GM18499 (cell line): Measurements from ENCODE around the gene POLQ.
"Not testable (repeated sequence)": the region's sequence is repeated elsewhere in the genome, so short reads cannot be mapped to it uniquely, and the experiment has no call there.

ENCODE experiments used
- ATAC-seq: cut with Tn5 transposase; IDR thresholded peaks from one replicate; pipeline ENCODE4 v1.9.1; 2021; ENCODE audit warnings: moderate number of reproducible peaks; ENCODE audit not compliant: insufficient read depth, unreplicated experiment

POLQ gene

DNA sequence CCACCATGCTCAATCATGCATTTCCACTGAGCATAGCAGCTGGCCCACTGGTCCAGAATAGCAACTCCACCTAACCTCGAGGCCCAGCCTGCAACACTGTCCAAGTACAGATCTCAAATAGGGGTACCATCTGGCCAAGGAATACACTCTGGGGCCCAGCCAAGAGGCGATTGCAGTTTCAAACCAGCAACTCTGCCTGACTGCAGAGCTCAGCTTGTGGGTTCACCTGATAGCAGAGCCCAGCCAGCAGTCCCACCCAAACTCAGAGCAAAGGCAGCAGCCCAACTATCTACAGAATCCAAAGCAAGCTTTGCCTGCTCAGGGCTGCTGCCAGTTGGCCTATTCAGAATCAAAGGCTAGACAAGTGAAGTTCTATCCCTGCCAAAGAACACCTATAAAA, 30.5 kb downstream of the POLQ start:
- no peak for ATAC-seq

DNA sequence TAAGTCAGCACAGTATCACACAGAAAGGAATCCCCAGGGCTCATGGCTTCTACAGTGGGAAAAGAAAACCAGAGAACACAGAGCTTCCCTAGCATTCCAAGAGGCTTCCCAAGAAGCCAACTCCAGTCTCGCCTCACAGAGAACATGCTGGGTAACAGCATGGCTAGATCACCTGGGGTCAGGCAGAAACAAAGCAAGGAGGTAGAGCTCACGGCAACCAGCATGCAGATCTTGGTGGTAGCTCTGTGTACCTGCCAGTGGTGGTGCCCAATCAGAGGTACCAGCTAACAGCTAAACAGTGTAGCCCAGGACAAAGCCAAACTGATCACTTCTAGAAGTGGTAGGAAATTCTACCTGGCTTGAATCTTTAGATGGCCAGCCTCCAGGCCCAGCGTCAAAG, 31.3 kb downstream of the POLQ start:
- no peak for ATAC-seq

DNA sequence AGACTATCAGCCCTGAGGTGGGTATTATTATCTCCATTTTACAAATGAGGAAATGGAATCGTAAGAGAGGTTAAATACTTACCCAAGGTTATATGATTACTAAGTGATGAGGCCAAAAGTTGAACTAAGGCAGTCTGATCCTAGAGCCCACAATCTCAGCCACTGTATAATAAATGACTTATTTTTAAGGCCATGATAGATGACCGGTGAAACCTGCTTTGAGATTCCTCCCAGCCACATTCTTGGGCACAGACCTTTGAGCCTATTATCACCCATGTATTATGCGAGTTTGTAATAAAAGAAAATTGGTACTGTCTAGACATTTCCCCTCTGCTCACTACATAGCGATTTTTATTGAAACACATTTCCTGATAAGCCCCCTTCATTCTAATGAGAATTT, 37.4 kb downstream of the POLQ start:
- ATAC-seq, result no peak

DNA sequence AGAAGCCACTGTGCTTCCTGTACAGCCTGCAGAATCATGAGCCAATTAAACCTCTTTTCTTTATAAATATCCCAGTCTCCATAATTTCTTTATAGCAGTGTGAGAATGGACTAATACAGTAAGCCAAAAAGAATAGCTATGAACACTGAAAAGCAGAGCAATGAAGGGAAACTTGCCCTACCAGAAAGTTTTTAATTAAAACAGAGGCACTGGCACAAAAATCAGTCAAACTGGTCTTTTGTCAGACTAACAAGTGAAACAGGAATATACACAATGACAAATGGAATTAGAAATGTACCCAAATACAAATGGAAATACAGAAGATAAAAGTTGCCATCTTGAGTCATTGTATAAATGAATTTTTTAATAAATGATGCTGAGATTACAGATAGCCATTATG, 40.5 kb downstream of the POLQ start:
- ATAC-seq, result no peak

DNA sequence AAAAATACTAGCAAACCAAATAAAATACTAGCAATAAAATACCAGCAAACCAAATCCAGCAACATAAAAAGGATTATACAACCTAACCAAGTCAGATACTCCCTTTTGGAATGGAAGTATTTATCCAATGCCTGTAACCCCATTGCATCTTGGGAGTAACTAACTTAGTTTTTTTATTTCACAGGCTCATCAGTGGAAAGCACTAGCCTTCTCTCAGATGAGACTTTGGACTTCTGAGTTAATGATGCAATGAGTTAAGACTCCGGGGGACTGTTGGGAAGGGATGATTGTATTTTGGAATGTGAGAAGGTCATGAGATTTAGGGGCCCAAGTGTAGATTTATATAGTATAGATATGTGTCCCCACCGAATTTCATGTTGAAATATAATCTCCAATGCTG, 41.2 kb downstream of the POLQ start:
- ATAC-seq, result no peak

DNA sequence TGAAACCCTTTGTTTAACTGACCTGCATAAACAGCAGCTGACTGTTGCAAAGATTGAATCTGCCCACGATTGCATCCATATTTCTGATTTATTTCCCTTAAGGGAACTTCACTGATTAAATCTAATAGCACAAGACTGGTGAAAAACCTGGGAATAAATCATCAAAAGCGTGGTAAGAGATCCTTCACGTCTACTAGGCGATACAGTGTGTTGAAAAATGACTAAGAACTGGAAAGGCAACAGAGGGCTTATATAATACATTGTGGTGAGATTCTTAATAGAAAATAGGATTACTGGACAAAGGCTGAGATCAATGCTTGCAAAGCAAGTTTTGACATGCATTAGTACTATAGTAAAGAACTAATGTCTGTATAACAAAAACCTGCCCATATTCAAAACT, 49.0 kb downstream of the POLQ start:
- ATAC-seq, result no peak

DNA sequence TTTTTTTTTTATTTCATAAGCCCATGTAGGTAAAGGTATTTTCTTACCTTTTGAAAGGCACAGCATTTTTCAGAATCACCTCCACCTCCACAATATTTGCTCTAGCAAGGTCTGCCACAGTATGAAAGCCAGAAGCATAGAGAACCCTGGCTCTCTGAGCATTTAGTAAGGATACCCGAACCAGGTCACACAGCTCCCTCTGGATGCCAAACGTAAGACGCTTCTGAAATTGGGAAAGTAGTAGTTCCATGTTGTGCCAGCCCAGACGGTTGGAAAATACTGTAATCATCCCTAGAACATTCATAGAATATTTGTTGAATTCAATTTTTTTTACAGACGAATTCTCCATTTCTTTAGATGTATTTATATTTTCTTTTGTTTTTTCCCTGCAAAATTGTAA, 52.4 kb downstream of the POLQ start:
- ATAC-seq, result no peak

DNA sequence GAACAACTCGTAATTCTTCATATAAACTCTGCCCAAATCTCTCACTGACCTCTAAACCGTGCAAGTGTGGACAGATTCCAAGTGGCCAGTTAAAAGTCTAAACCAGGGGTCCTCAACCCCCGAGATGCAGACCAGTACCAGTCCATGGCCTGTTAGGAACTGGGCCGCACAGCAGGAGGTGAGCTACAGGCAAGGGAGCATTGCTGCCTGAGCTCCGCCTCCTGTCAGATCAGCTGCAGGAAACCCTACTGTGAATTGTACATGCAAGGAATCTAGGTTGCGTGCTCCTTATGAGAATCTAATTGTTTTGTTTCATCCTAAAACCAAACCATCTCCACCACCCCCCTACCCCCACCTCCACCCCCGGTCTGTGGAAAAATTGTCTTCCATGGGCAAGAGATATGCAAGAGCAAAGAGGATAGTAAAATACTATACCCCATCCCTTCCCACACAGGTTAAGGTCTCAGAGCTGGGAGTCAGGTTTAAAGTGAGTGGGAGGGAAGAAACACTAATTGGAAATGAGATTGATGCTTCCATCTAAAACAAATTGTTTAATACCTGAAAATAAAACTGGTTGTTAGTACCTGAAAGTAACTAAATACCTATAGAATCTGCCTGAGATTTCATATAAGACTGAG, 54.0 kb downstream of the POLQ start:
- ATAC-seq, result no peak

DNA sequence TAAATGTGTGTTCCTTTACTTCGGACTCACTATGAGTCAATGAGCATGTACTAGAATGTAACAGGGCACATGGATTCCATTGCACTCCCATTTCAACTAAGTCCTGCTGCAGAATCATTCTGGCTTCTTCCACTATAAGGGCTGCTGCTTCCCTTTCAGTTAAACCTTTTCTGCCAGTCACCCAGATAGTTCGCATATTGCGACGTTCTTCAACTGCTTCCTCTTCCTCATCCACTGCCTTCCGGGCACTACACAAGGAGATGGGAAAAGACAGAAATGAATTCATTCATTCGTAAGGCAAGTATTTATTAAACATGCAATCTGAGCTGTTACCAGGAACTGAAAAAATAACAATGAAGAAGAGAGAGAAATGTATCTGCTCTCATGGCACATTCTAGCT, 55.6 kb downstream of the POLQ start:
- no peak for ATAC-seq

DNA sequence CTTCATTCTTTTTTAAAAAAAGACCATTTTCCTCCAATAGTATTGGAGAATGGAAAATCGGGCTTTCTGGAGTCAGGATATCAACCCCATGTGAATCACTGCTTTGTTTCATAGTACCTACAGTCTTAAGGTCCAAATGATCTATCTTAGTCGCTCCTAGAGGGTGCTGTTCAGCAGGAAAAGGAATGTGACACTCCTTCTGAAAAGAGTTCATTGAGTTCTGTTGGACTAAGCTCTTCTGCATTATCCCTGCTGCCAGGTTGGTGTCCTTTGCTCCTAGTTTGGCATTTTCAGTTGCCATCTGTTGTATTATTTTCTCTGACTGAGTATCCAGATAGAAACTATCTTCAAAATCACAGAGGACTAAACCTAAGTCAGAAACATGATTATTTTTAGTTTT, 57.2 kb downstream of the POLQ start:
- no peak for ATAC-seq

DNA sequence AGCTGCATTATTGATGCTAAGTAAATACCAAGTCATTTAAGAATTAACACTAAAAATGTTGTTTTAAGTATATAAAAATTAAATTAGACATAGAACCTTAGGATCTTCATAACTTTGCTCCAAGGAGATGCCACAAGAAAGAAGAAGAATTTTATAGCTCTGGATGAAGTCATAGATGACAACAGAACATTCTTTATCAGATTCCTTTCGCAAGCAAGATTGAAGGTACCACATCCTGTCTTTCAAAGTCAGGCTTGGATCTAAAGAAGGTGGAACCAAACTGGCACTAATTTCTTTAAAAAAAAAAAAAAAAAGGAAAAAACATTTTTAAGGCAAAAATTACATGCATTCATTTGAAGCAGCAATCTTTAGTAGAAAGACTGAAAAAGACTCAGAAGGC, 62.5 kb downstream of the POLQ start:
- no peak for ATAC-seq

DNA sequence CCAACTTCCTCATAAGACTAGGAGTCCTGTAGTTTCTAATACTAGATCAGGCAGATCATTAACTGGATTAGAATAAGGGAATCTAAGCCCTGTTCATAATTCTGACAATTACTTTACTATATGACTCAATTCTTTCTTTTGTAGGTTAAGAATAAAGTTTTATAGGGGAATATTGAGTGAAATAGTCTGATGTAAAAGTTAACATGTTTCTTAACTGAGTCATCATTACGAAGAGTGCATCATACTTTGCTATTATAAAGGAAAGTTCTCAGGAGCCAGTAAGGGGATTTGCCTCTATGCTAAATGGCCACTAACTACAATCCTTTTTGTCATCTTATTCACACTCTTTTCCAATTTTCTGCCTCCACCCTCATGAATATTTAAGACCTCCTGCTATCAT, 63.1 kb downstream of the POLQ start:
- no peak for ATAC-seq

DNA sequence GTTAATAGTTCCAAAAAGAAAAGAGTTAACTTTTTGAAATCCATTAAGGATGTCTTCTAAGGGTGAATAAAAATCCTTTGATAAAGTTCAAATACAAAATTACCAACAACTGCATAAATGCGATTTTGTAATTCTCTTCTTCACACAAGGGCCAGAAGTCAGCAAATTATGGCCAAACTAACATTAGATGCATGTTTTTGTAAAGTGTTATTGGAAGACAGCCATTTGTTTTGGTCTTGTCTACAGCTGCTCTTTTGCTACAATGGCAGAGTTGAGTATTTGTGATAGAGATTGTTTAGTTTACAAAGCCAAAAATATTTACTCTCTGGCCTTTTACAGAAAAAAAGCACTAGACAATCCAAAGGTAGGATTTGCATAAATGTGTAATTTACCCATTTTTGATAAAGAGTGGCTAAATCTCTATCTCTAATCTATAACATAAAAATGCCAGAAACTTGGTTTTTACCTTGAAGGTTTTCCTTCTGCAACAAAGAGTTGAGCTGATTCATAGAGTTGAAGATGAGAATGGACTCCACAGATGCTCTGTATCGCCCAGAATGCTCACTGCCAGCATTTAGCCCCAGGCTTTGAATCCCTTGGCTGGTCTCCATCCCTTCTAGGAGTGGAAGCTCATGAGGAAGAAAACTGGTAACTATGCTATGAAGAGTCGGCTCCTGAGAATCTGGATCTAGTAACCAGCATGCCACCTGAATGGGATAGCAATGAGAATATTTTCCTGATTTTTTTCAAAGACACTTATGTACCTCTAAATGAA, 64.5 kb downstream of the POLQ start:
- ATAC-seq, result no peak

DNA sequence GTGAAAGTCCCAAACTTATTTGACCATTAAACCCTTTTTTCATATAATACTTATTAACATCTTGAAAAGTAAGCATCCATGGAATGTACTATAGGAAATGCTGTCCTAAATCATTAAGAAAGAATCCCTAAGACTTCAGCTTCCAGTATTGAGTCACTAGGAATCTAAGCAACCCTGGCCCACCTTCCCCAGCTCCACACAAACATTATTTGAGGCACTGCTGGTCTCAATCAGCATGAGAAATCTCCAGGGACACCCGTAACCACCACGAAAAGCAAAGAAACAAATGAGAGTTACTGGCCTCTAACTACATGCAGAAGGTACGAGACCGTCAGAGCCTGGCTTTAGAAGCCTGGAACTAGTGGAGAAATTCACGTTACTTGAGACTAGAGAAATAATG, 68.2 kb downstream of the POLQ start:
- ATAC-seq, result no peak

DNA sequence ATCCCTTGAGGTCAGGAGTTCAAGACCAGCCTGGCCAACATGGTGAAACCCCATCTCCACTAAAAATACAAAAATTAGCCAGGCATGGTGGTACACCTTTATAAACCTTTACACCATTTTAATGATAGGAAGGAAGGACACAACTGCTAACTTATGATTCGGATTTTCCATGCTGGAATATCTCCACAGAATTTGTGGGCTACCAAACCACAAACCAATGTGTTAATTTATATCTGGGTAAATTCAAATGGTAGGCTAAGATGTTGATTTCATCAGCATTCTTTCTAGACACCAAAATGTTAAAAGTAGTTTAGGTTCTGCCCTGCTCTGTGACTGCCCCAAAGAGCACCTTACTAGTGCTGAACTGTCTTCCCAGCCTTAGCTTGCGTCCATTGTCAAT, 72.8 kb downstream of the POLQ start:
- ATAC-seq, result no peak

DNA sequence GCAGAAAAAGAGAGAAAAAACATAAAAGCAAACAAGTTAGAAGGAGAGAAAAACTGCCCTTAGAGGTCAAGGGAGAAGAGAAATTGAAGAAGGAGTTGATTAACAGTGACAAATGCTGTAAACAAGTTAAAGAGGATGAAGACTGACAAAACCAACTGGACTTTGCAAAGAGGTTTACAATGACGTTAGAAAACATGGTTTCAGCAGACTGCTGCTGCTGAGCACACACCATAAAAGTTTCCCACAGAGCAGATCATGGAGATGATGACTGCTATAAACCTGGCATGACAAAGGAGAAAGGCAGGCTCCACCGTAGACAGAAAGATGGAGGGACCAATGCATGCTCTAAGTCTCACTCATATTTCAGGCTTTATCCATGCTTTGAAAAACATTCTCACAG, 78.7 kb downstream of the POLQ start:
- no peak for ATAC-seq

DNA sequence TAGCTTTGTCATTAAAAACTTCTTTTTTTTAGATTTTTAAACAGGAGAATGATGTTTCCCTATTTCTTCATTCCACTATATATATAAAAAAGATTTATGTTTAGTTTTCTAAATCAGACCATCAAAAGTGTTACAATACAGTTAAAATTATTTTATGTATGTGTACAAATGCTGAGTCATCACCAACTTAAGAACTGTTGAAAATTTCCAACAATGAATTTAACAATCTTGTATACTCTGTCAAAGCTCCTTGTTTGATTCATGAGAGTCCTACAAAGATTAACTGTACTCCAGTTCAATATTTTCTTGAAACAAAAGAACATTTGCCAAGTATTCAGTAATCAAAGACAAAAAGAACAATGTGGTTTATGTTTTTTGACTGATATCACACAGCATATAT, 82.0 kb downstream of the POLQ start:
- no peak for ATAC-seq

DNA sequence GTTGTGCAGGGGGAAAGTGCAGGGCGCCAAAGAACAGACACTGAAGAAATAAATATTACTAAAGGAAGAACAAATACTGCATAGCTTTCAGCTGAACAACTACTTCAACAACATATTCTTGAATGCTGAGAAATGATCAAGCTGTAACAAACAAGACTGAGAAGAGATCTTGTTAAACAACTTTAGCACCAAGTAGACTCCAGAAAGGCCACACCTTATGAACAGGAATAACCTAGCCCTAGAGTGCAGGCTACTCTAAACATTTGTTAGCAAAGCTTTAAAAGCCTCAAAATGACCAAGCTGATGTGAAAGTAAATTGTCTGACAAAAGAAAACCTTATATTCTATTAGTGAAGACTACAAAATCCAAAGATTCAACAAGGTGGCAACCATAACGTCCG, 83.2 kb downstream of the POLQ start:
- ATAC-seq, result no peak

DNA sequence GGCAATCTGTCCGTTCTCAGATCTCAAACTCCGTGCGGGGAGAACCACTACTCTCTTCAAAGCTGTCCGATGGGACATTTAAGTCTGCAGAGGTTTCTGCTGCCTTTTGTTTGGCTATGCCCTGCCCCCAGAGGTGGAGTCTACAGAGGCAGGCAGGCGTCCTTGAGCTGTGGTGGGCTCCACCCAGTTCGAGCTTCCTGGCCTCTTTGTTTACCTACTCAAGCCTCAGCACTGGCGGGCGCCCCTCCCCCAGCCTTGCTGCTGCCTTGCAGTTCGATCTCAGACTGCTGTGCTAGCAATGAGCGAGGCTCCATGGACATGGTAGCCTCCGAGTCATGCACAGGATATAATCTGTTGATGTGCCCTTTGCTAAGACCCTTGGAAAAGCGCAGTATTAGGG, 94.0 kb downstream of the POLQ start:
- not testable (repeated sequence) for ATAC-seq

DNA sequence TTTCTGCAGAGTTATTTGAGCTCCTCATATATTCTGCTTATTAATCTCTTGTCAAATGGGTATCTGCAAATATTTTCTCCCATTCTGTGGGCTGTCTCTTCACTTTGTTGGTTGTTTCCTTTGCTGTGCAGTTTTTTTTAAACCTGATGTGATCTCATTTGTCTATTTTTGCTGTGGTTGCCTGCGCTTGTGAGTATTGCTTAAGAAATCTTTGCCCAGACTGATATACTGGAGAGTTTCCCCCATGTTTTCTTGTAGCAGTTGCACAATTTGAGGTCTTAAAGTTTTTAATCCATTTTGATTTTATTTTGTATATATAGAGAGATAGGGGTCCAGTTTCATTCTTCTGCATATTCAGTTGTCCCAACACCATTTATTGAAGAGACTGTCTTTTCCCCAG, 102.3 kb downstream of the POLQ start:
- ATAC-seq, result no peak

DNA sequence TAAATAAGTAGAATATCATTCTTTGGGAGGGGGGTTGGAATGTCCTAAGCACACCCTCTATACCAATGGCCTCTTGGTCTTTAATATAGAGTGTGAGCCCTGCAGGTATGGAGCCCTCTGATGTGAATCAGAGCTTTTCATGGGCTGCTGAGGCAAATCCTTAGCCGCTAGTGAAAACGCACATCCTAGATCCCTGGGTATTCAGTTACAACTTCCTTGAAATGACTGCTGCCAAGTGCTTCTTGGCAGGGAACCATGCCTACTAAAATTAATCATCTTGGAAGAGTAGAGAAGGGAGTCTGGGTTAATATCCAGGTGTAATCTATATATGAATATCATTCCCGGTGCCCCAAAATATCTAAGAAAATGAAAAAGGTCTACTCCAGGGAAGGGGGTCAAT, 109.1 kb downstream of the POLQ start:
- no peak for ATAC-seq

DNA sequence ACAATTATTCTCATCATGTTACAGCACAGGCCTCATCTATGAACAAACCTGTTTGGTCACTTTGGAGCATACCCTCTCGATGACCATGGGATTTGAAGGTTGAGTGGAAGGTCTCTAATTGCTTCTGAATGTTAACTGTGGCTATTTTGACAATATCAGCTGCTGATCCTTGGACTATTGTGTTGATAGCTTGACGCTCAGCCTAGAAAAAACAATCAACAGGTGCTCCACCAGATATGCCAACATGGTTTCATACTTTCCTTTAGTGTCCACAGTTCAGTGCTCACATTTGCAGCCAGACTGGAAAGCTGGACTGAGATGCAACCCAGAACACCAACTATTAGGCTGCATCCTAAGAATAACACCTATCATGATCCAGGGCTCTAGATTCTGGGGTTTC, 109.7 kb downstream of the POLQ start:
- ATAC-seq, result no peak
